Limb (tissue), 2 donors: ENCODE results near the gene SNX3.
"Not testable (repeated sequence)": the region's sequence is repeated elsewhere in the genome, so short reads cannot be mapped to it uniquely, and the experiment has no call there.

ENCODE experiments used
- DNase-seq, 2 donors: peaks; one replicate each; pipeline ENCODE4 v3.0.0-alpha.2; 2016; ENCODE audit errors: extremely low spot score in 2 of 2

The SNX3 gene

GRCh38 chr6:108260809-108261569, at the start of gene SNX3:
Gene SNX3 (minus strand): TSS chr6:108261040. CDS start chr6:108260921, 119 bp downstream.
- DNase-seq = peak; percentile 91 to 96

- DNase-seq = no peak
Measured at GRCh38 chr6:108309844-108310243, 49.0 kb upstream of the SNX3 start.

GRCh38 chr6:108308641-108309040, 47.8 kb upstream of the SNX3 start:
- not testable (repeated sequence) for DNase-seq

GRCh38 chr6:108304646-108305045, 43.8 kb upstream of the SNX3 start:
- no peak for DNase-seq

GRCh38 chr6:108302386-108302785, 41.5 kb upstream of the SNX3 start:
- no peak for DNase-seq

GRCh38 chr6:108295676-108296075, 34.8 kb upstream of the SNX3 start:
- DNase-seq = no peak

GRCh38 chr6:108294727-108295625, 34.1 kb upstream of the SNX3 start, which contains the start of gene AFG1L:
Gene AFG1L (plus strand): TSS chr6:108295054. CDS start chr6:108295080, 26 bp downstream.
- DNase-seq = peak; percentile 88 to 96

GRCh38 chr6:108294297-108294726, 33.5 kb upstream of the SNX3 start:
- DNase-seq = peak in 1 of 2 donors; percentile 8

GRCh38 chr6:108293527-108294296, 32.9 kb upstream of the SNX3 start:
- DNase-seq = peak in 1 of 2 donors; percentile 29

- not testable (repeated sequence) for DNase-seq
Measured at GRCh38 chr6:108292561-108292960, 31.7 kb upstream of the SNX3 start.

GRCh38 chr6:108291091-108291490, 30.3 kb upstream of the SNX3 start:
- DNase-seq = no peak

- no peak for DNase-seq
Measured at GRCh38 chr6:108288742-108289141, 27.9 kb upstream of the SNX3 start.

- DNase-seq = no peak
Measured at GRCh38 chr6:108287373-108287772, 26.5 kb upstream of the SNX3 start.

- no peak for DNase-seq
Measured at GRCh38 chr6:108286366-108286765, 25.5 kb upstream of the SNX3 start.

- DNase-seq = no peak
Measured at GRCh38 chr6:108285381-108285780, 24.5 kb upstream of the SNX3 start.

- DNase-seq = no peak
Measured at GRCh38 chr6:108277831-108278230, 17.0 kb upstream of the SNX3 start.

GRCh38 chr6:108277295-108277694, 16.5 kb upstream of the SNX3 start:
- DNase-seq = no peak

- no peak for DNase-seq
Measured at GRCh38 chr6:108275976-108276375, 15.1 kb upstream of the SNX3 start.

GRCh38 chr6:108274546-108274945, 13.7 kb upstream of the SNX3 start:
- DNase-seq = no peak

- DNase-seq = not testable (repeated sequence)
Measured at GRCh38 chr6:108269955-108270354, 9.1 kb upstream of the SNX3 start.

GRCh38 chr6:108268845-108269244, 8.0 kb upstream of the SNX3 start:
- DNase-seq = no peak
